K562 (cell line): Measurements from ENCODE around the gene PPP1CB. TPM values are rescaled to one million over a fixed set of nuclear protein-coding genes. Genes with fewer than 3 reads are reported as not detected.

ENCODE experiments used
- ATAC-seq: fragments of 200-7000 bp; cut with Tn5 transposase; 3 replicates; pipeline ENCODE4 v1.9.1; 2020; ENCODE audit warnings: moderate library complexity
- BruUV-seq: library from RNA; stranded (reverse); fragments of 400-500 nt; replicated peaks from 2 replicates; lab custom pipeline; 2021; lab: Mats Ljungman, UMichigan
- CTCF ChIA-PET: fragments of 300-600 bp; formaldehyde crosslinking; extraction: SDS; loops from one replicate; lab custom pipeline; 2021; ENCODE audit warnings: low intra/inter-chr PET ratio; lab: Yijun Ruan, JAX
- POLR2A ChIA-PET: fragments of 300-600, 350-650 bp; sonication (Branson Sonifier 250); formaldehyde crosslinking; extraction: SDS; loops from one replicate; lab custom pipeline; 2021; ENCODE audit warnings: antibody characterized with exemption, inconsistent platforms; lab: Yijun Ruan, JAX
- DNase-seq, 4 experiments: peaks; one replicate each; pipeline versions ENCODE4 v3.0.0 to v3.0.0-alpha.2; 2011 to 2018; ENCODE audit warnings: low spot score in 3 of 4, mixed read lengths in 3 of 4; ENCODE audit errors: extremely low read depth in 1 of 4
- FAIRE-seq: peaks from 2 replicates; lab custom pipeline; 2011; peaks lifted over from hg19 to GRCh38; lab: Jason Lieb, UNC
- H2AFZ ChIP-seq: 2 replicates; pipeline ENCODE4 v1.6.0; 2011; ENCODE audit warnings: low read depth, low read length, control low read depth, inconsistent platforms
- H3K27ac ChIP-seq: fragments of 200-600 bp; 3 replicates; pipeline ENCODE4 v1.8.0; 2011; ENCODE audit warnings: low read depth, mild to moderate bottlenecking, control low read depth, inconsistent platforms, low read length, moderate library complexity, mixed read lengths; ENCODE audit errors: extremely low read depth
- H3K27me3 ChIP-seq, 2 experiments: fragments of 300-600 bp in 1 of 2; 2 replicates in 1 of 2; 3 replicates in 1 of 2; pipeline versions ENCODE4 v1.6.0 to v1.8.0; 2011; ENCODE audit warnings: inconsistent platforms in 2 of 2, low read length in 2 of 2, mild to moderate bottlenecking in 1 of 2, mixed read lengths in 1 of 2, moderate library complexity in 1 of 2; ENCODE audit not compliant: control insufficient read depth in 2 of 2, insufficient read depth in 2 of 2
- H3K36me3 ChIP-seq: fragments of 300-600 bp; 3 replicates; pipeline ENCODE4 v1.8.0; 2011; ENCODE audit warnings: mild to moderate bottlenecking, low read length, inconsistent platforms; ENCODE audit not compliant: control insufficient read depth, insufficient read depth
- H3K4me1 ChIP-seq, 2 experiments: fragments of 200-600 bp in 1 of 2; replicated peaks in 1 of 2; 2 replicates in 1 of 2; 3 replicates in 1 of 2; pipeline versions ENCODE4 v1.5.1 to v1.8.0; 2011; ENCODE audit warnings: inconsistent platforms in 2 of 2, low read length in 2 of 2, mild to moderate bottlenecking in 1 of 2, mixed read lengths in 1 of 2, moderate library complexity in 1 of 2; ENCODE audit not compliant: control insufficient read depth in 2 of 2, insufficient read depth in 2 of 2
- H3K4me2 ChIP-seq: 2 replicates; pipeline ENCODE4 v1.6.1; 2011; ENCODE audit warnings: low read length, control low read depth, inconsistent platforms, mixed read lengths; ENCODE audit not compliant: insufficient read depth
- H3K4me3 ChIP-seq: fragments of 200-600 bp; sonication (generic), shearing (Covaris generic); 2 replicates; pipeline ENCODE4 v1.5.1; 2016; ENCODE audit warnings: control low read depth, inconsistent platforms
- H3K79me2 ChIP-seq: fragments of 200-600 bp; 3 replicates; pipeline ENCODE4 v1.8.0; 2011; ENCODE audit warnings: low read length, inconsistent platforms; ENCODE audit not compliant: control insufficient read depth, insufficient read depth
- H3K9ac ChIP-seq, 2 experiments: 2 replicates each; pipeline versions ENCODE4 v1.6.0 to v1.6.1; 2011; ENCODE audit warnings: low read depth in 2 of 2, low read length in 2 of 2, control low read depth in 1 of 2, inconsistent platforms in 1 of 2, mild to moderate bottlenecking in 1 of 2, mixed read lengths in 1 of 2; ENCODE audit not compliant: insufficient read depth in 1 of 2
- H3K9me1 ChIP-seq: one replicate; pipeline ENCODE4 v1.6.0; 2011; ENCODE audit warnings: inconsistent platforms, mild to moderate bottlenecking, low read length, moderate library complexity; ENCODE audit not compliant: control insufficient read depth, insufficient read depth
- H3K9me3 ChIP-seq: replicated peaks from 2 replicates; pipeline ENCODE4 v1.5.1; 2011; ENCODE audit warnings: low read depth, low read length, inconsistent platforms; ENCODE audit not compliant: control insufficient read depth, insufficient read depth
- H4K20me1 ChIP-seq: replicated peaks from 2 replicates; pipeline ENCODE4 v1.6.1; 2011; ENCODE audit warnings: low read length, inconsistent platforms, mixed read lengths; ENCODE audit not compliant: control insufficient read depth, insufficient read depth
- CHD2 ChIP-seq: IDR thresholded peaks from 2 replicates; pipeline ENCODE4 v1.6.1; 2011; ENCODE audit warnings: low read depth, low read length
- COPS2 ChIP-seq: fragments of 450-650 bp; conservative IDR thresholded peaks from 2 replicates; pipeline ENCODE4 v1.6.1; 2016; ENCODE audit warnings: mild to moderate bottlenecking, moderate library complexity
- HMG20A ChIP-seq: fragments of 450-650 bp; formaldehyde crosslinking; conservative IDR thresholded peaks from 2 replicates; pipeline ENCODE4 v1.4.0; 2020; ENCODE audit warnings: mild to moderate bottlenecking, mixed read lengths
- HSF4 ChIP-seq: fragments of 250-450 bp; sonication (Bioruptor Pico); IDR thresholded peaks from 2 replicates; pipeline ENCODE4 v2.1.2; 2022; ENCODE audit warnings: mild to moderate bottlenecking, moderate library complexity, borderline replicate concordance
- POLR3G ChIP-seq: IDR thresholded peaks from 2 replicates; pipeline ENCODE4 v1.6.1; 2011; ENCODE audit not compliant: insufficient read length, insufficient replicate concordance; ENCODE audit errors: extremely low read depth
- POU5F1 ChIP-seq: fragments of 150-350 bp; IDR thresholded peaks from 2 replicates; pipeline ENCODE4 v1.6.1; 2014; ENCODE audit warnings: borderline replicate concordance, low read length, low read depth, mild to moderate bottlenecking; ENCODE audit not compliant: partially characterized antibody
- PRMT5 ChIP-seq: sonication (generic); formaldehyde crosslinking; IDR thresholded peaks from 2 replicates; pipeline ENCODE4 v1.5.0; 2020; ENCODE audit warnings: missing genetic modification reagents
- WGBS: fragments of 100-300 bp; shearing (Covaris generic); methylation state at CpG from one replicate; pipeline ENCODE4 v1.1.6; 2016; ENCODE audit warnings: low coverage, mixed read lengths; ENCODE audit not compliant: insufficient coverage; ENCODE audit errors: missing lambda C conversion rate; 5-methylcytosine and 5-hydroxymethylcytosine counted together
- in situ Hi-C: fragments of 300-500 bp; cut with MboI; formaldehyde crosslinking; loops from 4 replicates; pipeline ENCODE4 v1.15.0; 2018; ENCODE audit warnings: inconsistent platforms, mixed read lengths
- intact Hi-C: fragments of 100-400 bp; cut with micrococcal nuclease; formaldehyde crosslinking; loops from 2 replicates; pipeline ENCODE4 v1.14.2; 2022
- polyA plus RNA-seq, 8 experiments: library from polyadenylated mRNA; depleted of rRNA in 4 of 8; stranded (reverse) in 5 of 8; unstranded in 3 of 8; fragments of >200 nt; fragmentation: Nextera tagmentation in 2 of 8; fragmentation: Illumina TruSeq in 1 of 8; extraction: Ambion mirVana in 2 of 8; extraction: Trizol in 1 of 8; gene quantifications; 2 replicates each; pipeline versions ENCODE4 v1.2.1 to v1.2.3, GENCODE V29; 2011 to 2014; ENCODE audit warnings: inconsistent platforms in 1 of 8, missing spikeins in 1 of 8
- total RNA-seq, 7 experiments: library from RNA; depleted of rRNA in 6 of 7; stranded (reverse); fragments of >200 nt in 6 of 7; fragmentation: Illumina TruSeq in 2 of 7; extraction: Trizol in 2 of 7; gene quantifications; 2 replicates each; pipeline versions ENCODE4 v1.2.1 to v1.2.3, GENCODE V29; 2011 to 2021; ENCODE audit warnings: low replicate concordance in 1 of 7
- TF ChIP-seq, protein P1 (sequence below), 2 experiments: fragments of 450-650 bp; conservative IDR thresholded peaks; 2 replicates each; pipeline ENCODE4 v1.6.1; 2017; ENCODE audit warnings: mild to moderate bottlenecking in 2 of 2, moderate library complexity in 2 of 2
- TF ChIP-seq, protein P2 (sequence below), 3 experiments: fragments of 200-800 bp in 1 of 3; fragments of 250-450 bp in 1 of 3; fragments of 450-650 bp in 1 of 3; sonication (Bioruptor Pico) in 1 of 3; sonication (Bioruptor generic) in 1 of 3; formaldehyde crosslinking in 1 of 3; IDR thresholded peaks; 2 replicates each; pipeline versions ENCODE4 v1.6.1 to v1.8.0; 2016 to 2022; ENCODE audit warnings: mild to moderate bottlenecking in 2 of 3, missing genetic modification characterization in 2 of 3, missing compliant biosample characterization in 1 of 3, moderate library complexity in 1 of 3
- TF ChIP-seq, protein P3 (sequence below): sonication (generic); formaldehyde crosslinking; IDR thresholded peaks from 2 replicates; pipeline ENCODE4 v1.8.1; 2023; ENCODE audit warnings: missing genetic modification reagents, mild to moderate bottlenecking, borderline replicate concordance

The PPP1CB gene
- total and polyA plus RNA-seq, 9 of the 15 experiments (the other 6 are each of a cell fraction or from before 2014, with no cell fraction given) = 25.6 to 118 (median 58.9) TPM

DNA sequence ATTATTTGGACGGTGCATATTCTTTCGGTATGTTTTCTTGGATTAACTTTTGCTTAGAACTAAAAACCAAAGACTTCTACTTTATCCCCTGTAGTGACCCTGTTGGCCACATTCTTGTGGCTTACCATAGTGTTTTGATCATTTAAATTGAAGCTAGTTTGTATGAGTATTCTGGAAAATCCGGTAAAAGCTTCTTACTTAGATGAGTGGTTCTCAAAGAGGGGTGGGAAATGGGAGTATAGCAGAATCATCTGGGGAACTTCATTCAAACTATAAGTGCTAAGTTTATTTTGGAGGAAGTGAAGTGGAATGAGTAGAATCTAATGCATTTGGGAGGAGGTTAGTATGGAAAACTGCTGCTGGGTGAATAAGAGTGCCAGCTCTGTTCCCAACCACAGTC is 3.8 kb downstream of the PPP1CB start:
- DNase-seq (no peak), FAIRE-seq (no peak), ATAC-seq (no peak)
- H3K9me3 ChIP-seq = no peaks in the 10 kb centered on the region
- H3K9ac ChIP-seq = peak overlapping the region in 1 of 2 experiments; percentile 13; a peak in 1 of 4 replicates
- peaks cover 16% of the 10 kb centered on the region for H4K20me1 ChIP-seq
- peaks cover 86% of the 10 kb centered on the region for H3K79me2 ChIP-seq
- no peaks in the 10 kb centered on the region for H3K27me3 ChIP-seq
- no peak overlapping the region for H3K4me2 ChIP-seq
- no peak for TF ChIP-seq COPS2
- TF ChIP-seq, protein P1, sequence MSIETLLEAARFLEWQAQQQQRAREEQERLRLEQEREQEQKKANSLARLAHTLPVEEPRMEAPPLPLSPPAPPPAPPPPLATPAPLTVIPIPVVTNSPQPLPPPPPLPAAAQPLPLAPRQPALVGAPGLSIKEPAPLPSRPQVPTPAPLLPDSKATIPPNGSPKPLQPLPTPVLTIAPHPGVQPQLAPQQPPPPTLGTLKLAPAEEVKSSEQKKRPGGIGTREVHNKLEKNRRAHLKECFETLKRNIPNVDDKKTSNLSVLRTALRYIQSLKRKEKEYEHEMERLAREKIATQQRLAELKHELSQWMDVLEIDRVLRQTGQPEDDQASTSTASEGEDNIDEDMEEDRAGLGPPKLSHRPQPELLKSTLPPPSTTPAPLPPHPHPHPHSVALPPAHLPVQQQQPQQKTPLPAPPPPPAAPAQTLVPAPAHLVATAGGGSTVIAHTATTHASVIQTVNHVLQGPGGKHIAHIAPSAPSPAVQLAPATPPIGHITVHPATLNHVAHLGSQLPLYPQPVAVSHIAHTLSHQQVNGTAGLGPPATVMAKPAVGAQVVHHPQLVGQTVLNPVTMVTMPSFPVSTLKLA (conservative IDR thresholded peaks at IDR 0.05) = no peak
- TF ChIP-seq POLR3G = no peak
- TF ChIP-seq HSF4 (CRISPR knock-in tag) = no peak
- no peak for TF ChIP-seq CHD2
- TF ChIP-seq PRMT5 = no peak
- no peak for TF ChIP-seq HMG20A (CRISPR knock-in tag)
- no peak for TF ChIP-seq POU5F1
- TF ChIP-seq, protein P2, sequence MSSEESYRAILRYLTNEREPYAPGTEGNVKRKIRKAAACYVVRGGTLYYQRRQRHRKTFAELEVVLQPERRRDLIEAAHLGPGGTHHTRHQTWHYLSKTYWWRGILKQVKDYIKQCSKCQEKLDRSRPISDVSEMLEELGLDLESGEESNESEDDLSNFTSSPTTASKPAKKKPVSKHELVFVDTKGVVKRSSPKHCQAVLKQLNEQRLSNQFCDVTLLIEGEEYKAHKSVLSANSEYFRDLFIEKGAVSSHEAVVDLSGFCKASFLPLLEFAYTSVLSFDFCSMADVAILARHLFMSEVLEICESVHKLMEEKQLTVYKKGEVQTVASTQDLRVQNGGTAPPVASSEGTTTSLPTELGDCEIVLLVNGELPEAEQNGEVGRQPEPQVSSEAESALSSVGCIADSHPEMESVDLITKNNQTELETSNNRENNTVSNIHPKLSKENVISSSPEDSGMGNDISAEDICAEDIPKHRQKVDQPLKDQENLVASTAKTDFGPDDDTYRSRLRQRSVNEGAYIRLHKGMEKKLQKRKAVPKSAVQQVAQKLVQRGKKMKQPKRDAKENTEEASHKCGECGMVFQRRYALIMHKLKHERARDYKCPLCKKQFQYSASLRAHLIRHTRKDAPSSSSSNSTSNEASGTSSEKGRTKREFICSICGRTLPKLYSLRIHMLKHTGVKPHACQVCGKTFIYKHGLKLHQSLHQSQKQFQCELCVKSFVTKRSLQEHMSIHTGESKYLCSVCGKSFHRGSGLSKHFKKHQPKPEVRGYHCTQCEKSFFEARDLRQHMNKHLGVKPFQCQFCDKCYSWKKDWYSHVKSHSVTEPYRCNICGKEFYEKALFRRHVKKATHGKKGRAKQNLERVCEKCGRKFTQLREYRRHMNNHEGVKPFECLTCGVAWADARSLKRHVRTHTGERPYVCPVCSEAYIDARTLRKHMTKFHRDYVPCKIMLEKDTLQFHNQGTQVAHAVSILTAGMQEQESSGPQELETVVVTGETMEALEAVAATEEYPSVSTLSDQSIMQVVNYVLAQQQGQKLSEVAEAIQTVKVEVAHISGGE (CRISPR knock-in tag; IDR thresholded peaks at IDR 0.05) = no peak
- TF ChIP-seq, protein P3, sequence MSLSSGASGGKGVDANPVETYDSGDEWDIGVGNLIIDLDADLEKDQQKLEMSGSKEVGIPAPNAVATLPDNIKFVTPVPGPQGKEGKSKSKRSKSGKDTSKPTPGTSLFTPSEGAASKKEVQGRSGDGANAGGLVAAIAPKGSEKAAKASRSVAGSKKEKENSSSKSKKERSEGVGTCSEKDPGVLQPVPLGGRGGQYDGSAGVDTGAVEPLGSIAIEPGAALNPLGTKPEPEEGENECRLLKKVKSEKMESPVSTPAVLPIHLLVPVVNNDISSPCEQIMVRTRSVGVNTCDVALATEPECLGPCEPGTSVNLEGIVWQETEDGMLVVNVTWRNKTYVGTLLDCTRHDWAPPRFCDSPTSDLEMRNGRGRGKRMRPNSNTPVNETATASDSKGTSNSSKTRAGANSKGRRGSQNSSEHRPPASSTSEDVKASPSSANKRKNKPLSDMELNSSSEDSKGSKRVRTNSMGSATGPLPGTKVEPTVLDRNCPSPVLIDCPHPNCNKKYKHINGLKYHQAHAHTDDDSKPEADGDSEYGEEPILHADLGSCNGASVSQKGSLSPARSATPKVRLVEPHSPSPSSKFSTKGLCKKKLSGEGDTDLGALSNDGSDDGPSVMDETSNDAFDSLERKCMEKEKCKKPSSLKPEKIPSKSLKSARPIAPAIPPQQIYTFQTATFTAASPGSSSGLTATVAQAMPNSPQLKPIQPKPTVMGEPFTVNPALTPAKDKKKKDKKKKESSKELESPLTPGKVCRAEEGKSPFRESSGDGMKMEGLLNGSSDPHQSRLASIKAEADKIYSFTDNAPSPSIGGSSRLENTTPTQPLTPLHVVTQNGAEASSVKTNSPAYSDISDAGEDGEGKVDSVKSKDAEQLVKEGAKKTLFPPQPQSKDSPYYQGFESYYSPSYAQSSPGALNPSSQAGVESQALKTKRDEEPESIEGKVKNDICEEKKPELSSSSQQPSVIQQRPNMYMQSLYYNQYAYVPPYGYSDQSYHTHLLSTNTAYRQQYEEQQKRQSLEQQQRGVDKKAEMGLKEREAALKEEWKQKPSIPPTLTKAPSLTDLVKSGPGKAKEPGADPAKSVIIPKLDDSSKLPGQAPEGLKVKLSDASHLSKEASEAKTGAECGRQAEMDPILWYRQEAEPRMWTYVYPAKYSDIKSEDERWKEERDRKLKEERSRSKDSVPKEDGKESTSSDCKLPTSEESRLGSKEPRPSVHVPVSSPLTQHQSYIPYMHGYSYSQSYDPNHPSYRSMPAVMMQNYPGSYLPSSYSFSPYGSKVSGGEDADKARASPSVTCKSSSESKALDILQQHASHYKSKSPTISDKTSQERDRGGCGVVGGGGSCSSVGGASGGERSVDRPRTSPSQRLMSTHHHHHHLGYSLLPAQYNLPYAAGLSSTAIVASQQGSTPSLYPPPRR = no peak
- H3K9me1 ChIP-seq = no peaks in the 10 kb centered on the region
- peaks cover 3 to 19% of the 10 kb centered on the region in 2 experiments for H3K4me1 ChIP-seq
- peaks cover 19% of the 10 kb centered on the region for H3K36me3 ChIP-seq
- no peak overlapping the region for H2AFZ ChIP-seq
- no TSS peak for BruUV-seq
- POLR2A ChIA-PET = interaction anchor here (0.8 to 2.6 kb wide), 2 partner anchors 13 to 19 kb away, joined by 4 to 7 read pairs; no protein-coding TSS in a partner anchor
- CTCF ChIA-PET = interaction anchor here (4.3 kb wide), 1 partner anchor 188 kb away, joined by 48 read pairs; no protein-coding TSS in a partner anchor
- 72% methylated on average over 3 of the region's 3 CpGs for WGBS
- intact Hi-C loops = no loop called here
- H3K27ac ChIP-seq = no peak overlapping the region
- in situ Hi-C loops = loop anchor here (25.0 kb wide), 1 partner anchor 168 kb away; no protein-coding TSS in a partner anchor
- H3K4me3 ChIP-seq = no peak overlapping the region
